Measurements from ENCODE around the gene EWSR1.

Gene EWSR1

GRCh38 chr22:29267462-29267857 lies 608 bp upstream of the EWSR1 start:
- H3K27ac ChIP-seq = peak overlapping the region; percentile 93
- TF ChIP-seq ZFX (IDR thresholded peaks at IDR 0.05; ENCODE audit: borderline replicate concordance) = no peak
- TF ChIP-seq, protein P1, sequence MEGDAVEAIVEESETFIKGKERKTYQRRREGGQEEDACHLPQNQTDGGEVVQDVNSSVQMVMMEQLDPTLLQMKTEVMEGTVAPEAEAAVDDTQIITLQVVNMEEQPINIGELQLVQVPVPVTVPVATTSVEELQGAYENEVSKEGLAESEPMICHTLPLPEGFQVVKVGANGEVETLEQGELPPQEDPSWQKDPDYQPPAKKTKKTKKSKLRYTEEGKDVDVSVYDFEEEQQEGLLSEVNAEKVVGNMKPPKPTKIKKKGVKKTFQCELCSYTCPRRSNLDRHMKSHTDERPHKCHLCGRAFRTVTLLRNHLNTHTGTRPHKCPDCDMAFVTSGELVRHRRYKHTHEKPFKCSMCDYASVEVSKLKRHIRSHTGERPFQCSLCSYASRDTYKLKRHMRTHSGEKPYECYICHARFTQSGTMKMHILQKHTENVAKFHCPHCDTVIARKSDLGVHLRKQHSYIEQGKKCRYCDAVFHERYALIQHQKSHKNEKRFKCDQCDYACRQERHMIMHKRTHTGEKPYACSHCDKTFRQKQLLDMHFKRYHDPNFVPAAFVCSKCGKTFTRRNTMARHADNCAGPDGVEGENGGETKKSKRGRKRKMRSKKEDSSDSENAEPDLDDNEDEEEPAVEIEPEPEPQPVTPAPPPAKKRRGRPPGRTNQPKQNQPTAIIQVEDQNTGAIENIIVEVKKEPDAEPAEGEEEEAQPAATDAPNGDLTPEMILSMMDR (IDR thresholded peaks at IDR 0.05) = no peak

- peak overlapping the region; percentile 93 for H3K27ac ChIP-seq
- TF ChIP-seq, protein P1 (IDR thresholded peaks at IDR 0.05) = no peak
- TF ChIP-seq ZFX (IDR thresholded peaks at IDR 0.05; ENCODE audit: borderline replicate concordance) = no peak
Observed at GRCh38 chr22:29268511-29269229, 602 bp downstream of the EWSR1 start.

- H3K27ac ChIP-seq = peak overlapping the region; percentile 93
- TF ChIP-seq, protein P1 (IDR thresholded peaks at IDR 0.05) = no peak
- TF ChIP-seq ZFX (IDR thresholded peaks at IDR 0.05; ENCODE audit: borderline replicate concordance) = no peak
Observed at GRCh38 chr22:29269230-29269604, 1.1 kb downstream of the EWSR1 start.

DNA sequence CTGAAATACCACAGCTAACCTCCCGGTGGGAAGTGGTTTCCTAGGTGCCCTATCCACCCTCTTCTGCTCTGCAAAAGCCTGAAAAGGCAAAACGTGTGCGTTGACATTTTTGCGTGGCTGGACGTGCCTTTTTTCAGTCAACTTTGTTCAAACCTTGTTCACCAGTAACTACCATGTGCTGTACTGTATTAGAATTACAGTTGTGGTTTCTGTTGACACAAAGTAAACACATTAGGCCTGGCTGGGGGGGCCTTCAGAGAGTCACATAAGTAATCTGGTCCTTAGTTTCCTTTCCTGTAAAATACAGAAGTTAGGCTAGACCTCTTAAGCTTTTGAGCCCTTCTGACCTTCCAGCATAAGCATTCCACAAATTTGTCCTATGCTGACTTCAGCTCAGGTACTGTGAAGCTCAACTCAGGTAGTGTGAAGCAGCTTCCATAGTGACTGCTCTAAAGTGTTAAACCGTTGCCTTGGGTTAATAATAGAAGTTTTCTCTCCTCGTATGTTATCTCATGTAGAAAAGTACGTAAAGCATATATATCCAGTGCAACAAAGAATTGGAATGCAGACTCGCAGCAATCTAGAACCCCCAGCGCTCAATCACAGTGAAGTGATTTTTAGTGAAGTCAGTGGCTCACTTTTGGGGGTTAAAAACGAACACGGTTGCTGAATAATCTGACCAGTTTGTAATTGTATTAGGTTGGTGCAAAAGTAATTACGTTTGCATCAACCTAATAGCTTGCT lies 1.8 kb downstream of the EWSR1 start:
- H3K27ac ChIP-seq = peak overlapping the region; percentile 93
- no peak for TF ChIP-seq ZFX (IDR thresholded peaks at IDR 0.05; ENCODE audit: borderline replicate concordance)
- TF ChIP-seq, protein P1 (IDR thresholded peaks at IDR 0.05) = no peak

DNA sequence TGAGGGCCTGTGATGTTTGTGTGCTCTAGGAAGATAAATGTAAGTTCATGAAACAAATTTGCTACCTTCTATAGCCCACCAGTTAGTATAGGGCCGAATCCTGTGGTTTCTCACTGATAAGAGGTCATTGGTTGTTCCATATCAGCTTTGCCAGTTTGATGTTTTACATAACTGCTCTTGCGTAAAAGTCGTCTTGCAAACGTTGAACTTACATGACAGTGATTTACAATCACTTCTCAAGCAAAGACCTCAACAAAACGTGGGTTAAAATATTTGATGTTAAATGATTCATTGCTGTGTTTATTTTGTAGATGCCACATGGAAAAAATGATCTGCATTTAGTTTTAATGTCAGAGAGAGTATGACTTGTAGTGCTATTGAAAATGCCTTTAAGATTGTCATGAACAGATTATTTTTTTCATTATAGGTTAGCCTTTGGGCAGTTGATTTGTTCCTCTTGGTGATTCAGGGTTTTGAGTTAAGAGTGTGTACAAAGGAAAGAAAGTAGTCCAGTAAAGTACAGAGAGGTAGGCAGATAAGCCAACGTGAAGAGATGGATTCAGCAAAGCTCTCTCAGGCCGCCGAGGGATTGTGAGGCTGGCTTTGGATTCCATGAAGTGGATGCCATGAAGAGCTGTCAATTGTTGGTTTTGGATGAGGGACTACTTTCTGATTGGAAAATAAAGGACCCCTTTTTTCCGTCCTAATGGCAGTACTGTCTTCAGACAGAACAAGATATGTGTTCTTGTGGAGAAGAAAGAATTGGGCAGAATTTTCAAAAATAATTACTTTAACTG lies 2.6 kb downstream of the EWSR1 start:
- H3K27ac ChIP-seq = peak overlapping the region; percentile 93; the same call in 1 of the 2 replicates
- TF ChIP-seq, protein P1 (IDR thresholded peaks at IDR 0.05) = no peak
- TF ChIP-seq ZFX (IDR thresholded peaks at IDR 0.05; ENCODE audit: borderline replicate concordance) = no peak

GRCh38 chr22:29272624-29273023 lies 4.6 kb downstream of the EWSR1 start:
- no peak for TF ChIP-seq ZFX (IDR thresholded peaks at IDR 0.05; ENCODE audit: borderline replicate concordance)
- TF ChIP-seq, protein P1 (IDR thresholded peaks at IDR 0.05) = no peak
- no peak overlapping the region for H3K27ac ChIP-seq
